ENCODE results near the gene NPEPPS.

DNA sequence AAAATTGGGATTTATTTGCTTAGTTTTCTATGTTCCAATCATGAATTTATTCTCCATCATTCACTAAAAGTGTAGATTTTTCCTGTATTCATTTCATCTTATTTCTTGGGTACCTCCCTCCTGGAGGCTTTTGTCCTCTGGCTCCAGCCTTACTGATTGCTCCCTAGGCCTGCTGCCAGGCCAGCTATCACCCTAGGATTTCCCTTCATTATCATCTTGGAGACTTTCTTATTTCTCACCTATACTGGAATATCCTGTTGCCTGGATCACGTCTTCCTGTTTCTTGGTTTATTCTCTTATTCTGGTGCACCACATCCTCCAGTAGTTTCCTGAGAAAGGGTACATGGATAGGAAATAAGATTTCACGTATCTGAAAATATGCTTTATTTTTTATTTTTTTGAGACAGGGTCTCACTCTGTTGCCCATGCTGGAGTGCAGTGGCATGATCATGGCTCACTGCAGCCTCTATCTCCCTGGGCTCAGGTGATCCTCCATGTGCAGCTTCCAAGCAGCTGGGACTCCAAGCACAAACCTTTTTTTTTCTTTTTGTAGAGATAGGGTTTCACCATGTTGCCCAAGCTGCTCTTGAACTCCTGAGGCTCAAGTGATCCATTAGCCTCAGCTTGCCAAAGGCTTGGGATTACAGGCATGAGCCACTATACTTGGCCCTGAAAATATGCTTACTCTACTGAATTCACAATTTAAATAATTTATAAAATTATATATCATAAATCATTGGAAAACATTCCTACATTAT, 105.5 kb downstream of the NPEPPS start:
- TF ChIP-seq EZH2 (IDR thresholded peaks at IDR 0.05): no peak
- TF ChIP-seq, protein P1, sequence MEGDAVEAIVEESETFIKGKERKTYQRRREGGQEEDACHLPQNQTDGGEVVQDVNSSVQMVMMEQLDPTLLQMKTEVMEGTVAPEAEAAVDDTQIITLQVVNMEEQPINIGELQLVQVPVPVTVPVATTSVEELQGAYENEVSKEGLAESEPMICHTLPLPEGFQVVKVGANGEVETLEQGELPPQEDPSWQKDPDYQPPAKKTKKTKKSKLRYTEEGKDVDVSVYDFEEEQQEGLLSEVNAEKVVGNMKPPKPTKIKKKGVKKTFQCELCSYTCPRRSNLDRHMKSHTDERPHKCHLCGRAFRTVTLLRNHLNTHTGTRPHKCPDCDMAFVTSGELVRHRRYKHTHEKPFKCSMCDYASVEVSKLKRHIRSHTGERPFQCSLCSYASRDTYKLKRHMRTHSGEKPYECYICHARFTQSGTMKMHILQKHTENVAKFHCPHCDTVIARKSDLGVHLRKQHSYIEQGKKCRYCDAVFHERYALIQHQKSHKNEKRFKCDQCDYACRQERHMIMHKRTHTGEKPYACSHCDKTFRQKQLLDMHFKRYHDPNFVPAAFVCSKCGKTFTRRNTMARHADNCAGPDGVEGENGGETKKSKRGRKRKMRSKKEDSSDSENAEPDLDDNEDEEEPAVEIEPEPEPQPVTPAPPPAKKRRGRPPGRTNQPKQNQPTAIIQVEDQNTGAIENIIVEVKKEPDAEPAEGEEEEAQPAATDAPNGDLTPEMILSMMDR (IDR thresholded peaks at IDR 0.05): no peak

All from neural progenitor cell (in vitro differentiated cells).